GM18907 (cell line): ENCODE results near the gene FNIP2.
"Not testable (repeated sequence)": the region's sequence is repeated elsewhere in the genome, so short reads cannot be mapped to it uniquely, and the experiment has no call there.

ENCODE experiments used
- ATAC-seq: cut with Tn5 transposase; IDR thresholded peaks from one replicate; pipeline ENCODE4 v1.9.1; 2021; ENCODE audit warnings: mild to moderate bottlenecking, moderate library complexity; ENCODE audit not compliant: unreplicated experiment

Gene FNIP2

DNA sequence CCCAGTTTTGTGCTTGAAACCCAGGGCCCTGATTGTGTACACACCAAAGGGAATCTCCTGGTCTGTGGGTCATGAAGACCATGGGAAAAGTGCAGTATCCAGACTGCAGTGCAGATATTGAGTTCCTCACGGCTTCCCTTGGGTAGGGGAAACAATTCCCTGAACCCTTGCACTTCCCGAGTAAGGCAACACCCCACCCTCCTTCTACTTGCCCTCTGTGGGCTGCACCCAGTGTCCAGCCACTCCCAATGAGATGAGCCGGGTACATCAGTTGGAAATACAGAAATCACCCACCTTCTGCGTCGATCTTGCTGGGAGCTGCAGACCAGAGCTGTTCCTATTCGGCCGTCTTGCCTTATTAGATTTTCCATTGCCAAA, 134.2 kb downstream of the FNIP2 start:
- ATAC-seq: no peak

- no peak for ATAC-seq
Measured at GRCh38 chr4:158903472-158904043, 134.7 kb downstream of the FNIP2 start.

- no peak for ATAC-seq
Measured at GRCh38 chr4:158904815-158905214, 136.0 kb downstream of the FNIP2 start.

DNA sequence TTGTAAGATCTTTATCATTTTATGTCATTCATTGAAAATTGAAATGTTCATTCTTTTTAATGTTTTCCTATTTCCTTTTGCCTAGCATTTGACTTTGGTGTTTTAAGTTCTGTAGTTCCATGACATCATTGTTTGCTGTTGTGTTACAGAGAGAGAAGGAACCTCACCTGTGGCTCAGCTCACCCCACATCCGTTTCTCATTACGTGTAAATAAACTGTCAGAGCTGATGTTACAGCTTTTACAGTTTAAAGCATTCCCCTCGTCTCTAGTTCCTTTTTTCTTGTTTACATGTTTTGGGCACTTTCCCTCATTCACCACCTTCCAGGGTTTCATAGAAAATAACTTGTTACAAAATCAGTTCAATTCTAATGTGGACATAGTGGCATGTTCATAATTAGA, 137.2 kb downstream of the FNIP2 start:
- ATAC-seq: peak; percentile 91

GRCh38 chr4:158912390-158912789, 143.6 kb downstream of the FNIP2 start:
- no peak for ATAC-seq

GRCh38 chr4:158912806-158913205, 144.0 kb downstream of the FNIP2 start:
- no peak for ATAC-seq

DNA sequence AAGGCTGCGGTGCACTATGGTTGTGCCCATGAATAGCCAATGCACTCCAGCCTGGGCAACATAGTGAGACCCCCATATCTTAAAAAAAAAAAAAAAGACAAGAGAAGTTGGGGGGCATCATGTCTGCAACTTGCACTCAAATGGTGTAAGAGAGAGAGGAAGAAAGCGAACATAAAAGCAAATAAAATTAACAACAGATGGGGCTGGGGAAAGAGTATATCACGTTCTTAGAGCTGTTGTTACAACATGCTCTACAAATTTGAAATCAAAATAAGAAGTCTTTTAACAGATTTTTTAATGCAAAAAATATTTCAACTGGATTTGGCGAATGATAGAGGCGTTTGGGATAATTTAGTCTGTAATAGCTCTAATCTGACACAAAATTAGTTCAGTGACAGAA, 144.9 kb downstream of the FNIP2 start:
- no peak for ATAC-seq

DNA sequence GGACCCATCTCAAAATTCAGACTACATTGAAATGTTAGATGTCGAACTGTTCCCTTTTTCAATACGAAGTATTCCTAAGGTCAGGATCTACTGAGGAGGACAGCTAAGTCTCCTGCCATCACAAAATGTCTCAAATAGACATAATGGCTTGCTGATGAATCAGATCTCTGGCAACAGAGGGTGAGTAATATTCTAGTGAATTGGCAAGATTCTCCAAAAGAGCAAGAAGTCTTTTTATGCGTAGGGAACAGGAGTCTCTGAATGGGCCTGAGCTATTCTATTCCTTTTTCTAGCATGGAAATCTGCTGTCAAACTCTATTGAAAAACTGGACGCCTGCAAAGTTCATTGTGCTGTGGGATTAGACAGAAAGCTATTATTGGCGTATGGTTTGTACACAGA, 145.4 kb downstream of the FNIP2 start:
- ATAC-seq: no peak

- ATAC-seq: no peak
Measured at GRCh38 chr4:158915683-158916241, 146.9 kb downstream of the FNIP2 start.

GRCh38 chr4:158920452-158920996, 151.7 kb downstream of the FNIP2 start:
- not testable (repeated sequence) for ATAC-seq

GRCh38 chr4:158927774-158928173, 158.9 kb downstream of the FNIP2 start:
- ATAC-seq: not testable (repeated sequence)

- no peak for ATAC-seq
Measured at GRCh38 chr4:158929939-158930638, 161.3 kb downstream of the FNIP2 start.

- ATAC-seq: no peak
Measured at GRCh38 chr4:158930639-158930972, 161.8 kb downstream of the FNIP2 start.

DNA sequence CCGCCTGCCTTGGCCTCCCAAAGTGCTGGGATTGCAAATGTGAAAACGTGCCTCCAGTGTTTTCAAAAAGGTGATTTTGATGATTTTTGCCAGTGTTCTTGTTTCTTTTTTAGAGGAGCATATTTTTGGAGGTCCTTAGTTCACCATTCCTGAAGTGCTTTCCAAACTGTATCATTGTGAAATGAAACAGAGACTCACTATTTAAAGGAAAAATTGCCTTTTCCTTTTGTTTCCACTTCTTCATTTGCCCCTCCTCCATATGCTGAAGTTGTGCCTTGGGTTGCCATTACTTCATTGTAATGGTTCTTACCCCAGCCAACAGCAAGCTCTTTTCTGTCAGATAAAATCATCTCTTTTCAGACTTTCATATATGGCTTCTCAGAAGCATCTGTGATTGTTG, 164.4 kb downstream of the FNIP2 start:
- ATAC-seq: no peak

DNA sequence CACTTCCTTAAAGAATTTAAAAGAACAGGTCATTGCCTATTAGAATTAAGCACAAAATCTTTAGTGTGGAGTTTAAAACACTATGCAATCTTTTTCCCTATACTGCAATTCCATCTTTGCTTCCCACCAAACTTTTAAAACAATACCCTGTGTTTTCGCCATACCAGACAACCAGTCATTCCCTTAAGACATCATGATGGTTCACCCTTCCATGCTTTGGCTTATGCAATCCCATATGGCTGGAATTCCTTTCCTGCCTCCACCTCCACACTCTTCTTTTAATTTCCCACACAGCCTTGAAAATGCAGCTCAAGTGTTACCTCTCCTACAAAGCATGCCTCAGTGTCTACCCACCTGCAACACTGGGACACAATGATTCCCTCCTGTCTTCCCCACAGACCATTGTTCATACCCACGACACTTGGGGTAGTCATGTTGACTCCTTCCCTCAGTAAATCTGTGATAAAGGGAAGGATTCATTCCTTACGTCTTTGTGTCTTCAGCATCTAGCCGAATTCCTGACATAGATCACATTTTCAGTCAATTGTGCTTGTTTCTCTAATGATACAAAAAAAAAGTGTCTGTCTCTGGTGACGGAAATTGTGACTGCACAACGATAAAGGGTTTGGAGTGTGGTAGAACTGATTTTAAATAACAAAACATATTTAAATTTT, 166.3 kb downstream of the FNIP2 start:
- no peak for ATAC-seq

DNA sequence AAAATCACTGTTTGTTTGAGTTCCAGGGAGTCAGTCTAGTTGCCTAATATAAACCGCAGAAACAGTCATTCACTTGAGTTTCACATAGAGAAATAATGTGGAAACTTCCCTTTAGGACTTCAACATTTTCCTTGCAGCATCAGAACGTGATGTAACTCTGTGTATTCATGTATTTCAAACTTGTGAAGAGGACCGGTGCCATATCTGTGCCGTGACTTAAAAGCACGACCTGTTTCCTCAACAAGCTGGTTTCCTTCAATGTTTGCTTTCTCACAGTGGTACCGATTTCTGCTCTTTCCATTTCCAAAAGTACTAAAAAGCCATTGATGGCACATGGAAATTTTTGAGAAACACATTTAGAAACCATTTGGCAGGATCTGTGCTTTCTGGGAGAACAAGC, 167.4 kb downstream of the FNIP2 start:
- no peak for ATAC-seq

DNA sequence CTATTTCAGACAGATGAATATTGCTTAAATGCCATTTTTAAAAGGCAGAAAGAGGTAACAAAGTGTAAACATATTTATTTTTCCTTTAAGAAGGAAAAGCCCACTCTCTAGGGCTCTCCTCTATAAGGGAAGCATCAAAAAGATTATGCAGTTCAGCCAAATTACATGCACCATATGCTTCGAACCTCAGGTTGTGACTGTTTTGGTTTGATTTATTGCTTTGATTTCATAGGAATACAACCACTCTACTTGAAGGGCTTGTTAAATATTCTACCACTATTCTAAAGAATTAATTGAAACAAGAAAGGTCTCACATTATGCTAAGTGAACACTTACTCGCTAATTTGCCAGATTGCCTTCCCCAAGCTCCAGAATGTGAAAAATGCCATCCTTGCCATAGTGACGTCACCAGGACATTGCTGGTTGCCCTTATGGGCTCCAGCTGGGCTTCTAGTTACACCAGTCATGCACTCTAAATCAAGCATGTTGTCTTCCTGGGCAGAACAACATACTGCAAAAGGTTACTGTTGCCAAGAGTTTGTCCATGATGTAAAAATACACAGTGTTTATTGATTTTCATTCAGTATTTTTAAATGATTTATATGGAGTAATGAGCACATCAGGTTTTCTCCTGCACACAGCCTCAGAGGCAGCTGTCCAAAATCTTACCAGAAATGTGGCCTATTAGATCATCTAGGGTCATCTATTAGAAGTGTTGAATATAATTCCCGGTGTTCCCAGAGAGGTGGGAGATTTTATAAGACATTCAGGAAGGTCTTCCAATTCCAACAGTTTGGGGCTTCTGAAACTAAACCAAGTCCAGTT, 169.6 kb downstream of the FNIP2 start:
- no peak for ATAC-seq

DNA sequence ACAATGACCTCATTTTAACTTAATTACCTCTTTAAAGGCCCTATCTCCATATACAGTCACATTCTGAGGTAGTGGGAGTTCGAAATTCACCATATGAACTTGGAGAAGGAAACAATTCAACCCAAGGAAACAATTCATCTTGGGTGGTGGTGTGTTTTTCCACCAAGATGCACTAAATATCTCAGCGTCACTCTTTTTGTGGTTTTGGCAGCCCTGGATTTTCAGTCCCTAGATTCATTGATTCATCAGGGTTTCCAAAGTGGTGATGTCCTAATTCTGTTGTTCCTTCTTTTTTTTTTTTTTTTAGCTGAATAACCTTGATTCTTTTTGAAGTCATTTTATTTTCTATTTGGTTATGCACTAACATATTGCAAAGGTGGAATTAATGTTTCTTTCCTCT, 171.4 kb downstream of the FNIP2 start:
- ATAC-seq: no peak

GRCh38 chr4:158941321-158941720, 172.5 kb downstream of the FNIP2 start:
- ATAC-seq: no peak

DNA sequence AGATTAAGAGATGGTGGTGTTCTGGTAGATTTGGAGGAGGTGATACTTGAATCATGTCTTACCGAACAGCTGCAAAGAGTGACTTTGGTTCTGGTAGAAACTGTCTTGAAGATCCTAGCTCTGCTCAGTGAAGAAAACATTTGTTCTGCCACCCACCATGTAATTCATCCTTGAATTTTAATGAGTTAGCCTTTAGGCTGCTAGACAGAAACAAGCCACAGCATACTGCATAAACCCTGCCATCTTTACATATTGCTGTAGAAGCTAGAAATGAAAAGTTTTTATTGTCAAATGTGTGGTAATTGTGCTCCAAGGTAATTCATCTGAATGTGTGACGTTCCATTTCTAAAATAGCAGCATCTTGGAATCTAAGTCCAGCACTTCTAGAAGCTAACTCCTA, 173.1 kb downstream of the FNIP2 start:
- ATAC-seq: no peak

GRCh38 chr4:158945529-158946108, 176.8 kb downstream of the FNIP2 start:
- no peak for ATAC-seq
